Endodermal cell (in vitro differentiated cells): ENCODE results near the gene UGT2B10. TPM values are rescaled to one million over a fixed set of nuclear protein-coding genes. Genes with fewer than 3 reads are reported as not detected.

Source experiments
- DNase-seq: peaks from one replicate; pipeline ENCODE4 v3.0.0-alpha.2; 2017
- H3K27ac ChIP-seq: 2 replicates; pipeline ENCODE4 v1.5.1; 2013; ENCODE audit warnings: mild to moderate bottlenecking, low read depth, low read length, moderate library complexity
- H3K27me3 ChIP-seq: 2 replicates; pipeline ENCODE4 v1.6.1; 2013; ENCODE audit warnings: mild to moderate bottlenecking, low read length, moderate library complexity; ENCODE audit not compliant: insufficient read depth, control insufficient read depth, poor library complexity, severe bottlenecking
- H3K36me3 ChIP-seq: 2 replicates; pipeline ENCODE4 v1.7.0; 2013; ENCODE audit warnings: mild to moderate bottlenecking, low read length, moderate library complexity; ENCODE audit not compliant: control insufficient read depth, insufficient read depth
- H3K4me1 ChIP-seq: one replicate; pipeline ENCODE4 v1.7.0; 2013; ENCODE audit warnings: low read length; ENCODE audit not compliant: control insufficient read depth, insufficient read depth
- H3K4me3 ChIP-seq: 2 replicates; pipeline ENCODE4 v1.5.1; 2013; ENCODE audit warnings: mild to moderate bottlenecking, low read length, moderate library complexity
- H3K9ac ChIP-seq: 2 replicates; pipeline ENCODE4 v1.6.1; 2013; ENCODE audit warnings: mild to moderate bottlenecking, low read length, moderate library complexity; ENCODE audit not compliant: poor library complexity, severe bottlenecking; ENCODE audit errors: extremely low read depth
- H3K9me3 ChIP-seq: 2 replicates; pipeline ENCODE4 v1.6.1; 2013; ENCODE audit warnings: mild to moderate bottlenecking, low read length, moderate library complexity; ENCODE audit not compliant: control insufficient read depth
- H3K27ac Mint-ChIP-seq: 2 replicates; pipeline ENCODE4 v1.8.0; 2020; ENCODE audit warnings: mixed read lengths
- H3K27me3 Mint-ChIP-seq: 2 replicates; pipeline ENCODE4 v1.8.0; 2021; ENCODE audit warnings: mild to moderate bottlenecking, mixed read lengths; ENCODE audit not compliant: insufficient read depth
- H3K36me3 Mint-ChIP-seq: 2 replicates; pipeline ENCODE4 v1.8.0; 2020; ENCODE audit warnings: low read depth, mixed read lengths
- H3K4me1 Mint-ChIP-seq: 2 replicates; pipeline ENCODE4 v1.8.0; 2020; ENCODE audit warnings: mixed read lengths
- H3K4me3 Mint-ChIP-seq: 2 replicates; pipeline ENCODE4 v1.8.0; 2020; ENCODE audit warnings: mild to moderate bottlenecking, moderate library complexity, mixed read lengths
- H3K9me3 Mint-ChIP-seq: 2 replicates; pipeline ENCODE4 v1.8.0; 2020; ENCODE audit warnings: mild to moderate bottlenecking, mixed read lengths
- CTCF ChIP-seq: fragments of 200-600 bp; sonication (generic); conservative IDR thresholded peaks from 2 replicates; pipeline ENCODE4 v1.5.0; 2021; ENCODE audit warnings: antibody characterized with exemption, mild to moderate bottlenecking
- WGBS, 2 experiments: methylation state at CpG; one replicate each; pipeline versions ENCODE4 v1.1.5 to v1.1.7; 2013; ENCODE audit warnings: missing lambda C conversion rate in 2 of 2, mixed read lengths in 1 of 2; ENCODE audit not compliant: insufficient coverage in 1 of 2, insufficient read length in 1 of 2; 5-methylcytosine and 5-hydroxymethylcytosine counted together
- total RNA-seq, 2 donors: library from RNA; stranded (reverse); fragmentation: NEBNext Ultra II Directional in 1 of 2; extraction: Animal tissue kit (Norgen Biotek cat#: 25700) in 1 of 2; gene quantifications; 2 replicates in 1 of 2; 3 replicates in 1 of 2; pipeline ENCODE4 v1.2.1, GENCODE V29; 2021

The UGT2B10 gene
- total RNA-seq, 2 donors from 2014 or later = not detected

- Histone ChIP-seq H3K4me3 (no peak overlapping the region), H3K9me3 (peaks cover 15% of the 10 kb centered on the region), H3K27ac (no peak overlapping the region), H3K9ac (no peak overlapping the region), H3K27me3 (no peaks in the 10 kb centered on the region), H3K36me3 (no peaks in the 10 kb centered on the region), H3K4me1 (no peaks in the 10 kb centered on the region)
- H3K36me3 Mint-ChIP-seq = no peaks in the 10 kb centered on the region
- no peak overlapping the region for H3K27ac Mint-ChIP-seq
- no peak overlapping the region for H3K4me3 Mint-ChIP-seq
- no peaks in the 10 kb centered on the region for H3K27me3 Mint-ChIP-seq
- peaks cover 6% of the 10 kb centered on the region for H3K4me1 Mint-ChIP-seq
- no peak for TF ChIP-seq CTCF
- whole genome bisulfite sequencing, 2 experiments = 94 to 100% methylated on average over 1 to 5 of the region's 5 CpGs
- no peak for DNase-seq
- peaks cover 6% of the 10 kb centered on the region for H3K9me3 Mint-ChIP-seq
These were observed 50.0 kb downstream of the UGT2B10 start for GRCh38 chr4:68865760-68866159.

- Histone ChIP-seq H3K27ac (no peak overlapping the region), H3K27me3 (no peaks in the 10 kb centered on the region), H3K36me3 (no peaks in the 10 kb centered on the region), H3K4me3 (no peak overlapping the region), H3K9me3 (peaks cover 20% of the 10 kb centered on the region), H3K9ac (no peak overlapping the region), H3K4me1 (no peaks in the 10 kb centered on the region)
- TF ChIP-seq CTCF = no peak
- Mint-ChIP-seq H3K27me3 (no peaks in the 10 kb centered on the region), H3K36me3 (no peaks in the 10 kb centered on the region), H3K4me1 (peaks cover 13% of the 10 kb centered on the region), H3K9me3 (peaks cover 6% of the 10 kb centered on the region), H3K4me3 (no peak overlapping the region), H3K27ac (no peak overlapping the region)
- DNase-seq = no peak
- 84 to 92% methylated on average over 5 to 8 of the region's 8 CpGs for WGBS, 2 experiments
These were observed 53.5 kb downstream of the UGT2B10 start for GRCh38 chr4:68869274-68869773.

- H3K4me3 Mint-ChIP-seq = no peak overlapping the region
- H3K36me3 Mint-ChIP-seq = no peaks in the 10 kb centered on the region
- no peak overlapping the region for H3K27ac ChIP-seq
- H3K9ac ChIP-seq = no peak overlapping the region
- peaks cover 8% of the 10 kb centered on the region for H3K4me1 Mint-ChIP-seq
- no peak for DNase-seq
- no peaks in the 10 kb centered on the region for H3K27me3 Mint-ChIP-seq
- no peak overlapping the region for H3K4me3 ChIP-seq
- H3K4me1 ChIP-seq = no peaks in the 10 kb centered on the region
- H3K36me3 ChIP-seq = no peaks in the 10 kb centered on the region
- no peak overlapping the region for H3K27ac Mint-ChIP-seq
- no peaks in the 10 kb centered on the region for H3K27me3 ChIP-seq
- 84 to 100% methylated on average over 1 to 2 of the region's 2 CpGs for WGBS, 2 experiments
- peaks cover 6% of the 10 kb centered on the region for H3K9me3 Mint-ChIP-seq
- H3K9me3 ChIP-seq = peaks cover 22% of the 10 kb centered on the region
- TF ChIP-seq CTCF = no peak
These were observed 56.2 kb downstream of the UGT2B10 start for GRCh38 chr4:68871809-68872642.
